GM10847 (cell line): Measurements from ENCODE around the gene CSNK1E.

ENCODE experiments used
- POLR2A ChIP-seq: IDR thresholded peaks from 2 replicates; pipeline ENCODE4 v1.6.1; 2011; ENCODE audit not compliant: insufficient read length; ENCODE audit errors: extremely low read depth

The CSNK1E gene

DNA sequence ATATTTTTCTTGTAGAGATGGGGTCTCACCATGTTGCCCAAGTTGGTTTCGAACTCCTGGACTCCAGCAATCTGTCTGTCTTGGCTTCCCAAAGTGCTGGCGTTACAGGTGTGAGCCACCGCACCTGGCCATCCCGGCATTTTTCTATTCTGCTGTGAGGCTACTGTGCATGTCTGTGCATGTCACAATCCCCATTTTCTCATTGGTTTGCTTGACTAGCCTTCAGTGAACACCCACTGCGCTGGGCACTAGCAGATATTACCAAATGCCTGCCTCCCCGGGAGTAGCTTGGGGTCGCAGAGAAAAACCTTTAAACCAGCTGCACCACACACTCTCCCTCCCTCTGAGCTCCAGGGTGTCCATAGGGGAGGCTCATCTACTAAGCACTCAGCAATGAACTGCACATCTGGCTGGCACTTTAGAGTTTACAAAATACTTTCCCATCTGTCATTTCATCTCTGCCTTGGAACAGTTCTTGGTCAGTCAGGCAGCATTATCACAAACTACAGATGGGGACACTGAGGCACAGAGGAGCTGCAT is 4.9 kb downstream of the CSNK1E start:
- no peak for TF ChIP-seq POLR2A

DNA sequence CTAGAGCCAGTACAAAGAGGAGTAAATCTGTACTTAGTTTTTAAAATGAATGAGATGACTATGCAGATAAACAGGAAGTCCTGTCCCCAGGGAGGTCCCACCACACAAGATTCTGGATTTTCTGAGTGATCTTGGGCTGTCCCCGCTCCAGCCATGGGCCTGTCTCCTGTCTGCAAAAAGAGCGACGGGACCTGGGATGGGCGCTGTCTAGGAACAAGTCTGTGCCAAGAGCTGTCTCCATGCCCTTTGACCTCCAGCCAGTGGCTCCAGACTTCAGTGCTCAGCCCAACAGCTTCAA is 6.0 kb downstream of the CSNK1E start:
- no peak for TF ChIP-seq POLR2A

DNA sequence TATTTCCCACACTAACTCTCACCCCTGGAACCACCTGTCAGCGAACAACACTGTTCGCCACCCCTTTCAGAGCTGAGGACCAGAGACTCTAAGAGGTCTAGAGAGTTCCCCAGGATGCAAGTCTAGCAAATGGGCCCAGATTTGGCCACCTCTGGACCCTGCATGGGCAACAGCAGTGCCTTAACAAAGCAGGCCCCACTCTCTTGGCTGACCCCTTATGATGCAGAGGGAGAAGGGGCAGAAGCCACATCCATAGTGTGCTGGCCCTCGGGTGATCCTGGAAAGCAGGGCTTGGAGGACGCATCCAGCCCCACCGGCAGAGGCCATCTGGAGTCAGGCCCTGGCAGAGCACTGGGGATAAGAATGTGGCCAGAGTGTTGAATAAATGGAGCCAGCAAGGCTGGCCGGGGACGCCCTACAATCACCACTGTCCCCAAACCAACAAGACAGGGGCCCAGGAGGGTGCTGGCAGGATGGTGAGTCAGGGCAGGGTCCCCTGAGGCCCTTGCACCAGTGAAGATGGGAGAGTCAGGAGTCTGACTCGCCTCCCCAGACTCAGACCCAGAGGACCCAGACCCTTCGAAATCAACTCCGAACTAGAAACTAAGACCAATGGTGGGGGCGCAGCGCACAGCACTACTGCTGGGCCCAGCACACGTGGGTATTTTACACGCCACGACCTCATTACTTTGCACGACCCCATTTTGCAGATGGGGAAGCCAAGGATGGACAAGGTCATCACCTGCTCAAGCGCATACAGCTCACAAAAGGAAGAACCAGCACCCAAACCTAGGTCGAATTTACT is 6.5 kb downstream of the CSNK1E start:
- no peak for TF ChIP-seq POLR2A

DNA sequence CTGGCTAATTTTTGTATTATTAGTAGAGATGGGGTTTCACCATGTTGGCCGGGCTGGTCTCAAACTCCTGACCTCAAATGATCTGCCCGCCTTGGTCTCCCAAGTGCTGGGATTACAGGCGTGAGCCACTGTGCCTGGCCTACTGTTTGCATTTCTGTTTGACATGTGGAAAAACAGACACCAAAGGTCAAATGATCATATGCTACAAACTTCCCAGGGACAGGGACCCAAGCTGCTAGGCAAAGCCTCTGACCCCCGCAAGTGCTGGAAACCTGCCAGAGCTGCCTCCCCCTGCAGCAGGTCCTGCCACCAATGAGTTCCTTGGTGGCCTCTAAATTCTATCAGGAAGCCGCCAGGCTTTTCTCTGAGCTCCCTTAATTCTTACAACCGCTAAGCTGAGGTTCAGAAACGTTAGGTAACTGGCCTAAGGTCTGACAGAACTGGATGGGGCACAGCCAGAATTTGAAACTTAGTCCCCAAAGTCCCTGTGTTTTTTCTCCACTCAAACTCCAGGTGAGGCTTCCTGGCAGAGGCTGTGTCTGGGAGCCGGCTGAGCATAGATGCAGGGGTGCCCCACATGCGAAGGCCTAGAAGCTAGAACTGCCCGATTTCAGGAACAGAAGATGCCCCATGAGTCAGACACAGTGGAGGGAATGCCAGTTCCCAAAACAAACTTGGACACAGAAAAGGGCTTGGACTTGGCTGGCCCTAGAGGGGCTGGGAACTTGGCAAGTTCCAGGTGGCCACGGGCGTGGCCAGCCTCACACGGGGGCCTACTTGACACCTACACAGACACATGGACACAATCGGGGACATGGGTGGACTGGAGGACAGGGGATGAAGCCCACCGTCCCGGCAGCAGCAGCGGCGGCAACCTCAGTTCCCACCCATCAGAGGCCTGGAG is 7.4 kb downstream of the CSNK1E start:
- no peak for TF ChIP-seq POLR2A

DNA sequence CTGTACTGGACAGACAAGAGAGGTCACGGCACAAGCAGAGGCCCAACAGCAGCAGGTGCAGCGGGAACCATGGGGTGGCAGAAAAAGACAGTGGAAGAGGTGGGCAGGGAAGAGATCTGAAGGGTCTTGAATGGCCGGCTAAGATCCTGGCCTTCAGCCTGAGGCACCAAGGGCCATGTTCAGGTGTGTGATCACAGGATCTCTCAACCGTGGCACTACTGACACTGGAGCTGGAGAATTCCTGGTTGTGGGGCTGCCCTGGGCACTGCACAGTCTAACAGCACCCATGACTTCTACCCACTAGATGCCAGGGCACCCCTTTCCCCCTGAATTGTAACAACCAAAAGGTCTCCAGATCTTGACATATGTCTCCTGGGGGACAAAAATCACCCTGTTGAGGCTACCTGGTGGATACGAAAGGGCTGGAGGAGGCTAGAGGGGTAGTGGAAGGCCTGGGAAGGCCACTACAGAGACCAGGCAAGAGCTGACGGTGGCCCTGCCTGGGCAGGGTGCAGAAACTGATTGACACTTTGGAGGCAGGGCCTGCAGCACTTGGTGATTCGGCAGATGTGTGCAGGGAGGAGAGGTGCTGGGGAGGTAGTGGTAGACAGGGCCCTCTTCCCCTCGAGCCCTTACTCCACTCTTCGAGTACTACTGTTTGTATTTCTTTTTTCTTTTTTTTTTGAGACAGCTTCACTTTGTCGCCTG is 8.3 kb downstream of the CSNK1E start:
- TF ChIP-seq POLR2A, result no peak

DNA sequence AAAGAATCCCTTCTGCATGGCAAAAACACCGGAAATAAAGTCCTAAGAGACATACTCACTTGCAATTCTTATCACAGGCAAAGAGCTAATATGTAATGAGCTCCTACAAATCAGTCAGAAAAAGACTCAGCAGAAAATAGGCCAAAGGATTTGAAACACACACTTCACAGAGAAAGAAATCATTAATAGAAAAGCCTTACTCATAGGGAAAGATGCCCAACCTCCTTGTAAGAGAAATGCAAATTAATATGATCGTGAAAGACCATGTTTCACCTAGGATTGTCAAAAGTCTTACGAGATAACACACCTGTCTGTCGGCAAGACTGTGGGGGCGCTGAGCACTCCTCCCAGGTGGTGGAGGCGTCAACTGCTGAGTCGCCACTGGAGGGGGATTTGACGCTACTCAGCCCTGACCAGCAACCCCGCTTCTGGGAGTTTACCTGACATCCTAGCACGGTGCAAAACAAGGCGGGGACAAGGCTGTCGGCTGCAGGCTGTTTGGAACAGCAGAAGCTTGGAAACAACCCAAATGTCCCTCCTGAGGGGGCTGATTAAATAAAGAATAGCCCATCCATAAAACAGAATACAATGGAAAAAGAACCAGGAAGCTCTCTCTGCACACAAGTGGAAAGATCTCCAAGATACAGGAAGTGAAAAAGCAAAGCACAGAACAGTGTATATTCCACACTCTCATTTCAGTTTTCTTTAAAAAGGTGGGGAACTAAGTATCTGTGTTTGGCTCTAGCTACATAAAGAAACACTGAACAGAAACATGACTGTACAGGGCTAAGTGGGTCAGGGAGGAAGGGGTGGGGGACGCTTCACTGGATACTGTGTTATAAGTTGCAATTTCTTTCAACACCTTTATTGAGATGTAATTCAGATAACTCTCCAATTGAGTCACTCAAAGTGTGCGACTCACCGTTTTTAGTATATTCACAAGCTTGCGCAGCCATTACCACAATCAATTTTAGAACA is 11.5 kb downstream of the CSNK1E start:
- no peak for TF ChIP-seq POLR2A

DNA sequence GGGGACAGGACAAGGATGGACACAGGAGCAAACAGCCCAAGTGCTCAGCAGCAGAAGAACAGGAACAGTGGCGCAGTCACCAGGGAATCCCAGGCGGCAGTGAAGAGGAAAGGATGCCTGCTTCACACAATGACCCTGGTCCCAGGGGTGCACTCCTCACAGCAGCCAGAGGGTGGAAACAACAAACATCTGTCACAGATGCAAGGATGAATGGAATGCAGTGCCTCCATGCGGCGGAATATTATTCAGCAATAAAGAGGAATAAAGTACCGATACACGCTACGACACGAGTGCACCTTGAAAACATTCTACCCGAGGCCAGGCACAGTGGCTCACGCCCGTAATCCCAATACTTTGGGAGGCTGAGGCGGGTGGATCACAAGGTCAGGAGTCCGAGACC is 12.7 kb downstream of the CSNK1E start:
- TF ChIP-seq POLR2A, result no peak

DNA sequence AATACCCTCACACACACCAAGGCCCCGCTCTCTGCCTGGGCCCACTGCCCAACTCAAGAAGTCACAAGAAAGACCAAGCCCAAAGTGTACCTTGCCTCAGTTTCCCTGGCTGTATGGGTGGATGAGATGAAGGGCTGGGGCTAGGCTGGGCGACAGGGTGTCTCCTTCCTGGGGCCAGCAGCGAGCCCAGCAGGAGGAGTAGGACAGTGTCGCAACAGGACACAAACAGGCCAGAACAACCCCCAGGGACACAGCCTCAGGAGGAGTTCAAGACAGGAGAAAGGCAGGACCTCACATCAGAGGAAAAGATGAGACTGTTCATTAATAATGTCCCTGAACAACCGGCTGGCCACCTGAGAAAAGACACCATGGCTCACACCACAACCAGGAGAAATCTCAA is 13.3 kb downstream of the CSNK1E start:
- no peak for TF ChIP-seq POLR2A

DNA sequence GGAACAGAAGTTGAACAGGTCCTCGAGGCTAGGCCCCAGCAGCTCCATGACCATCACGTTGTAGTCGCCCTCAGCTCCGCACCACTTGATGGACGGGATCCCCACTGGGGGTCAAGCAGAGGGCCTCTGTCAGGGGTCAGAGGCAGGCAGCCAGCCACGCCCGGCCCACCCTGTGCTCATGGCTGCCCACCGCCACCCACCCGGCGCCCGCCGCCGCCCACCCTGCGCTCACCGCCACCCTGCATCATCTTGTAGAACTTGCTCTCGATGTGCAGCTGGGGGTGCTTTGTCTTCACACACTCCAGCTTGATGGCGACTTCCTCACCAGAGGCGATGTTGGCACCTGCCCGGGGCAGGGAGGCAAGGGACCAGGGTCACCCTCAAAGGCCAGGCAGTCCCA is 14.3 kb downstream of the CSNK1E start:
- TF ChIP-seq POLR2A, result no peak

DNA sequence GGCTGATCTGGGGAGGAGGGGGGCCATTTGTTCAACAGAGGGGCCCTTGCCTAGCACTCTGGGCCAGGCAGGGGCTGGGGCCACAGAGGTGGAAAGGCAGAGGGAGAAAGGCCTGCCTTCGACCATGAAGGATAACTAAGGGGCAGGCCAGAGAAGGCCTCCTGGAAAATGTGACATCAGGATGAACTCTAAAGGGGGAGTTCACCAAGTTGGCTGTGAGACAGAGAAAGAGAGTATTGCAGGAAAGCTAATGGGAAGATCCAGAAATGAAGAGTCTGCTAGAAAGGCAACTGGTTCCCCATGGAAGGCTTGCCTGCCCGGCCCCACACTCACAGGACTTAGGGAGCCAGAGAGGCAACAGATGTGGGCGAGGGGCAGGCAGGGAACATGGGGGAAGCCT is 16.3 kb downstream of the CSNK1E start:
- no peak for TF ChIP-seq POLR2A

DNA sequence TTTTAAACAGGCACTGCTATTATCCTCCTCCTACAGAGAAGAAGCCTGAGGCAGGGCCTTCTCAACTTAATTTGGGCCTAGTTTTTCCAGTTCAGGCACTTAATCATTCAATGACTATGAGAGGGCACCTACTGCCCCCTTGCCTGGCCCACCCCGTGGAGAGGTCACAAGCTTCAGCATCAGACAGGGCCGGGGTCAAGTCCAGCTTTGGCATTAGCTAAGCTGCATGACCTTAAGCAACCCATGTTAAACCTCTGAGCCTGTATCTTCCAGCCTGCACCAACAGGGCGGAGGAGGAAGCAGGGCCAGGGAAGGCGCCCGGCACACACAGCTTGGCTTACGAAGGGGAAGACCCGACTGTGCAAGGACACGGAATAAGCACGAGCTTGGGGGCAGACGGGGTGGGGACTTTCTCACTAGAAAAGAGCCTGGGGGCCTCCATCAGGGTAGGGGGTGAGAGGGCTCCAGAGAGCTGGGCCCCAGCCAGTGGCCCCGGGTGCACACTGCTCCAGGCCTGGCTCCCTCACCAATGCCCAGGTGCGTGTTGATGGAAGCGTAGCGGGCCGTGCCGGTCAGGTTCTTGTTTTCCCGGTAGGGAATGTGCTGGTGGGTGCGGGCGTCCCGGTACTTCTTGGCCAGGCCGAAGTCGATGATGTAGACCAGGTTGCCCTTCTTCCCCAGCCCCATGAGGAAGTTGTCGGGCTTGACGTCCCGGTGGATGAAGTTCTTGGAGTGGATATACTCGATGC is 16.9 kb downstream of the CSNK1E start:
- no peak for TF ChIP-seq POLR2A

DNA sequence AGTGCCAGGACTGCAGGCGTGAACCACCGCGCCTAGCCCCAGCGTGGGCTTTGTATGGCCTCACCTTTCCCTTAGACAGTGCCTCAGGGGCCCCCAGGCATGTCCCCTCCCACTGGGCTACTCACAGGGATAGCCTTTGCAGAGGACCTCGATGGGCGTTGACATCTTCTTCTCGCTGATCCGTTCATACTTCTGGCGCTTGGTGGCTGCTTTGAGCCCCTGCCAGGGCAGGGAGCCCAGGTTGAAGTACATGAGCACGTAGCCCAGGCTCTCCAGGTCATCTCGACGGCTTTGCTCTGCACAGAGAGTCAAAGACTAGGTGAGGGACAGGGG is 17.5 kb downstream of the CSNK1E start:
- no peak for TF ChIP-seq POLR2A

DNA sequence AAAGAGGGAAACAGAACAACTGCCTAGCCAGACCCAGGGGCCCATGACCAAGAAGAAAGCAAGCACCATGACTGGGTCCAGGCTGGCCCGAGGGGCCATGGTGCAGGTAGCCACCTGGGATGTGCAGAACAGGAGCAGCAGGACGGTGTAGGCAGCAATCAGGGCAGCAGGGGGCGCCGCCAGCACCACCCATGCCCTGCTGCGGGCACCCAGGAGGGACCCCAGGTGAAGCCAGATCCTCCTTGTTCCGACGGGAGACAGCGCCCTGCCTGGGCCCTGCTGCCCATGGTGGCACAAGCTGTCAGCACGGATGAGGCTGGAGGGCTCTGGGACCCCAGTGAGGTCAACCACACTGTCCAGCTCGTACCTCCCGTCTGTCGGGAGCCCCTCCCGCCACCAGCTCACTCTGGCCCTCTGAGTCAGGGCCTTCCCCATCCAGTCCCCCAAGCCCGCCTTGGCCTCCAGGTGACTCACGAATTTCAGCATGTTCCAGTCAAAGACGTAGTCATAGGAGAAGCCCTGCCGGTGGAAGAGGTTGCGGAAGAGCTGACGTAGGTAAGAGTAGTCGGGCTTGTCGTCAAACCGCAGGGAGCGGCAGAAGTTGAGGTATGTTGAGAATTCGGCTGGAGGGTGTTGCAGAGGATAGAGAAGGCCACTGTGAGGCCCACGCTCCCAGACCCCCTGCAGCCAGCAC is 18.8 kb downstream of the CSNK1E start:
- no peak for TF ChIP-seq POLR2A
